Stimulated activated CD8-positive, alpha-beta memory T cell treated with anti-CD3 and anti-CD28 coated beads, Interleukin-15, amount 100 ng/mL, for 24 hours (primary cell): ENCODE data around the gene CMTM6.
A peak's percentile ranks its signal among the peaks of the same experiment; 100 is the strongest.
"Not testable (repeated sequence)": the region's sequence is repeated elsewhere in the genome, so short reads cannot be mapped to it uniquely, and the experiment has no call there.

Experiments
- DNase-seq: peaks from one replicate; pipeline ENCODE4 v3.0.0-alpha.2; 2020; ENCODE audit warnings: low read depth

CMTM6 gene

DNA sequence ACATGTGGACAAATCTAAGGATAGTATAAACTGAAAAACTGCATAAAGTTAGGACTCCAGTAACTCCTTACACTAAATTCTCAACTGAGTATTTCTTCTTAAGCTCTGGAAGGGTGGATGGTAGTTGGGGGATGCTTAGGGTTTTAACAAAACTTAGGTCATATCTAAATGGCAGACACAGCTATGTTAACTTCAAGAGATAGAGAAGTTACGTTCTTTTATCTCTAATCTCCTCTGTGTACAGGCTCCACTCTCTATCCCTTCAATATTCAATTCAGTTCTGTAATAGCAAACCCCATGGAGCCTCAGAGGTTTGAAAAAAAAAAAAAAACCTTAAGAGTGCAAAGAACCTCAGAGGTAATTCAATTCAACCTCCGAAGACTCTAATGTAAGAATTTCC, 3.1 kb downstream of the CMTM6 start:
- no peak for DNase-seq

DNA sequence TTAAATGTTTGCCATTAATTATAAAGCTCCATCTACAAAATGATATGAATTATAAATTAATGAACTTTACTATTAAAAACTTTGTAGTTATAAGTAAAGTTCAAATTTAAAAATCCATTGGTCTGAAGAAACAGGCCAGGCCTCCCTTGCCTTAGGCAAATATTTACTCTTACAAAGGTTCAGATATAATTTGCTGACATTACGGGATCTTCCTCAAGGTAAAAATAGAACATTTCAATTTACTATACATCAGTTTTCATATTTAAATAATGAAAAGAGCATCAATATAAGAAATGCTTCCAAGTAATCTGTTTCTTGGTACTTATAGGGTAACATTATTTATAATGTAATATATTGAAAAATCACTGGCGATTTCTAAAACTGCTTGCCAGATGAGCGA, 3.7 kb downstream of the CMTM6 start:
- DNase-seq, result no peak

DNA sequence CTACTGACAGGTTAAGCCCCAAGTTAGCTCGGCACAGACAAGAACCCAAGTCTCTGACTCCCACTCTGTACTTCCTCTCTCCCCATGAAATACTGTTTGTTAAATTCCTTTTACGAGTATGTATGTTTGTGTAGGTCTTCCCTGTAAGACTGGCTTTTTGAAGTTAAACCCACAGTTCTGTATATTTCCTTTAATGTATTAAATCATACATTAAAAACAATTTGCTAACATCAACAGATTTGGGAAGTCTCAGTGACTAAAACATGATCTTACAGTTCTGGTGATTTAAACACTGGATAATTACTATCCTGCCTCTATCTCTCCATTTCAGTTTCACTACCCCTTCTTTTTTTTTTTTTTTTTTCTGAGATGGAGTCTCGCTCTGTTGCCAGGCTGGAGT, 4.4 kb downstream of the CMTM6 start:
- no peak for DNase-seq

DNA sequence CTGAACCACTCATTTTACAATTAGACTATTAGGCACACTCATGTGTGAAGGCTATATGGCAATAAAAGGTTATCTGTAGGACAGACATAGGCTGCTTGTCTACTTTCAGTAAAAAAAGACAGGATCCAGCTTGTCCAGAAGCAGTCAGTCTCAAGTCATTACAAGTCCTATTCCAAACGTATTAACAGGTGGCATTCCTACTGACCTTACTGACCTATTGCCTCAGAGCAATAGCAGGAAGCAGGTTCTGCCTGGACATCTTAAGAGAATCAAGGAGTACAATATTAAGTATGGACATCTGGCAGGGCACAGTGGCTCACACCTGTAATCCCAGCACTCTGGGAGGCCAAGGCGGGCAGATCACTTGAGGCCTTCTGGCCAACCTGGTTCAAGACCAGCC, 7.0 kb downstream of the CMTM6 start:
- no peak for DNase-seq

GRCh38 chr3:32495085-32495484, 7.6 kb downstream of the CMTM6 start:
- no peak for DNase-seq

- no peak for DNase-seq
Measured at GRCh38 chr3:32493437-32494414, 8.9 kb downstream of the CMTM6 start.

DNA sequence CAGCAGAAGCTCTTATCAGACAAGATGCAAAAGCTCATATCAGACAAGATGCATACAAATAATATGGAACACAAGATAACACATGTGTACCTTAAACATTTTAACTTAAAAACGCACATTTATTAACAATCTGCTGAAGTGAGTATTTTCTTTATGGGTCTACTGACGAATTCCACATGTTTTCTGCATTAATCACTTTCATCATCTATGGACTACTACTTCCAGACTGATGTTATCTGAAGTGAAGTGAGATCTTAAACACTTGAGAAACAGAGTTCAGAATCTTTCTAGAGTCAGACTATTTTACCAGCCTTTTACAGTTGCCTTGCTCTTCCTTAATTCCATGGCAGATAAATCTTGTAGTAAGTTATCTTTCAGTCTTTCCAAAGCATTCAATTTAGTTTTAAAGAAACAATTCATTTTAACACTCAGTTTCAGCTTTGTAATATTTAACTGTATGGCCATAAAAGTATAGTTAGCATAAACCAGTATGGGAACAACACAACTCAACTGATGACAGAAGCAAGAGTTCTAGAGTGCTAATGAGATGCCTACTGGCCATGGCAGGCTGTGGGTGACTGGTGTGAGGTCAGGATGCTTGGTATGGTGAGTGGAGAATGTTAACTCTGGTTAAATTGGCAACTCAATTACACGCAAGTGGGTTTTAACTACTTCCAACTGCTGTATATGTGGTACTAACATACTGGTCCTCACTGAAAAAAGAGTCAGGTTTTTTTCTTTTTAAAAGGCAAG, 9.8 kb downstream of the CMTM6 start:
- no peak for DNase-seq

DNA sequence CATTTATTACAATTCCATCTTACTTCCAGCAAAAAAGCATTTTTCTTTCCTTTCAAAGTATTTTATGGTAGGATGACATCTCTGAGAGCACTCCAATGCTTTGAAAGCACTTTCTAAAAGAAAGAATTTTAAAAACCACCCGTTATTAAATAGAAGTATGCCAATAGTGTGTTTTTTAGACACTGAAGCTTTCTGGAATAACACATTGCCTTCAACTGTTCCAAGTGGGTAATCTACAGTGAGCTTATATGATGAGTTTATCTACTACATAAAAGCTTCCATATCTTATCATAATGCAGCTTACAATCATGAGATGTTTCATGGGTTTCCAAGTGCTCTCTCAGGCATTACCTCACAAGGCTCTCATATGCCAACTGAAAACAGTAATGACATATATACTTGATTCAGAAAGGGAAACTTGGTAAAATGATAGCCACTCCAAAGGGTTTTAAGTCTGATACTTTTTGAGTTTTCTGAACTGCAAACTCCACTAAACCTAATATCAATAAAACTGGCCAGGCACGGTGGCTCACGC, 14.1 kb downstream of the CMTM6 start:
- DNase-seq, result no peak

GRCh38 chr3:32487781-32488473, 14.7 kb downstream of the CMTM6 start:
- DNase-seq, result no peak

DNA sequence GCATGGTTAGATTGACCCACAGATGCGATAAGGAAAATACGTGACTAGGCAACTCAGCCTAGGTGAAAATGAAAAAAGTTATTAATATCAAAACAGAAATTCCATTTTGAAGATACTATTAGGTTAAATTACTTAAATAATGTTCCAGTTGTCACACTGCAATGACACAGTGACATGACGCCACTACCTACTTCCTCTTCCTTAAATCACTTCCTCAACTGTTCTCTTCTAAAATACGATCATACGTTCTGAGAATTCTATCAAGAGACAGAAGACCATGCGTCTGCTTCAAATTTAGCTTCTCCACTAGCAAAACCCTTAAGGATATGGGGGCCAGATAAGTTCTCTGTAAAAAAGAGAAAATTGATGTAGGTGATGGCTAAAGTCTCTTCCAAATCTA, 18.2 kb downstream of the CMTM6 start:
- no peak for DNase-seq

DNA sequence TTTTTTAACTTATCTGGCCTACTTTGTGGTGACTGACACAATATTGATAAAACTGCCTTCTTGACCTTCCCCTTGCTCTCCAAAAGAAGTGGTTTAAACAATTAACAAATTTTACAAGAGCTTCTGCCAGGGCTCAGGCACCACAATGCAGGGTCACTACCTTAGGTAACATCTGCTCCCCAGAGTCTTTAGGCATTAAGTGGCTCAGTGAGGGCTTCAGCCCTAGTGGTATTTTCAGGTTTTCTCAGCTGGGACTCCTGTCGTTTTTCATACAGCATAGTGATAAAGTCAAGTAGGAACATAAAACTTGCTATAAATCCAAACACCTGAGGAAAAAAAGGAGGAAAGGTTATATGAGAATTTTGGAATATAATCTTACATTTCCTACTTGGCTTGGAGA, 18.9 kb downstream of the CMTM6 start:
- no peak for DNase-seq

DNA sequence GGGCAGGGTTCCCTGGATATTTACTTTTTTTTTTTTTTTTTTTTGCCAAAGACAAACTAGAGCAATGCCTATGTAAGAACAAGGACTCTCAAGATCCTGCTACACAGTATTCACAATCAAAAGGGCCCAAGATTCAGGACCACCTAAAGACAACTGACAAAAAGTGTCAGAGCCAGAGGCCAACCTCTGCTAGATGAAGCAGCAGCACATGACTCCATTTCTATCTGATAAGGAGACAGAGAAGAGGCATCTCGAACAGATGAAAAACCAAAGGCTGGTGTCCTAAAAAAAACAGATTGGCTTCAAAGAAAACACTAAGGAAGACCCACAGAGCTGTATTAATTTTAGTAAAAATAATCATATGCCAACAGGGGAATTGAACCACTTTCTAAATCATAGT, 20.0 kb downstream of the CMTM6 start:
- DNase-seq, result no peak

GRCh38 chr3:32481791-32482631, 20.6 kb downstream of the CMTM6 start:
- DNase-seq, result no peak

GRCh38 chr3:32480604-32481003, 22.0 kb downstream of the CMTM6 start:
- no peak for DNase-seq

DNA sequence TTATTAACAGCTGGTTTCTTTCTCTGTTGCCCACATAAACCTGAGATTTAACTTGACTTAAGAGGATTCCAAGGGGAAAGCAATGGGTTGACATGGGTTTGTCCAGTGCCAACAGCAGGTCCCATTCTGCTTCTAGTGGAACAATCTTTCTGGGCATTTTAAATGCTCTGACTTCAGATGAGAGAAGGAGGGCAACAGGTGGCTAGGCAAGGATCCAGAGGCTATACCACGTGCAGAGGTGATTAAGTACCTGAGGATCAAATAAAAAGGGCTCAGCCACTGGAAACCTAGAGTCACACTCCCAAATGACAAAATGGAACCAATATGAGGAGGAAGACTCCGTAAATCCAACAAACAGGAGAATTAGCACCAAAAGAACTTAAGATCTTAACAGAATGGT, 28.5 kb downstream of the CMTM6 start:
- DNase-seq, result no peak

DNA sequence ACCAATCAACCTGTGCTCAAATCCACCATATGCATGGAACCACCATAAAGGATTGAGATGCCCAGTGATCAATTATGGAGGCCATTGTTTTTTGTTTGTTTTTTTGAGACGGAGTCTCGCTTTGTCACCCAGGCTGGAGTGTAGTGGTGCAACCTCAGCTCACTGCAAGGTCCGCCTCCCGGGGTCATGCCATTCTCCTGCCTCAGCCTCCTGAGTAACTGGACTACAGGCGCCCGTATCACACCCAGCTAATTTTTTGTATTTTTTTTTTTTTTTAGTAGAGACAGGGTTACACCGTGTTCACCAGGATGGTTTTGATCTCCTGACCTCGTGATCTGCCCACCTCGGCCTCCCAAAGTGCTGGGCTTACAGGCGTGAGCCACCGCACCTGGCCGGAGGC, 30.5 kb downstream of the CMTM6 start:
- DNase-seq, result not testable (repeated sequence)

- no peak for DNase-seq
Measured at GRCh38 chr3:32471246-32471645, 31.4 kb downstream of the CMTM6 start.

DNA sequence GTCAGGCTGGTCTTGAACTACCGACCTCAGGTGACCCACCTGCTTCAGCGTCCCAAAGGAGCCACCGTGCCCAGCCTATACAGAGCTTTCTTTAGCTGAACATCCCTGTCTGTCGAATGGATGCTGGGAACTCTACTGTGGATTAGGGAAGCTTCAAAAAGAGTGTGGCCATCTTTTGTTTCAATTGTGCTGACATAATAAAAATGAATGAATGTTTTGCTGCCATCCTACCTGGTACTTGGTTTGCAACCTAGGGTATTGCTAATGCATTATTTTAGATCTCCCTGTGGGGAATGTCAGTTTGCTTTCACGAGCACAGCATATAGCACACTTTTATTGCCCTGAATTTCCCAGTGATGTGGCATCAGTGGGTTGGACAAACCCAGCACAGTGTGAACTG, 32.3 kb downstream of the CMTM6 start:
- DNase-seq, result no peak

DNA sequence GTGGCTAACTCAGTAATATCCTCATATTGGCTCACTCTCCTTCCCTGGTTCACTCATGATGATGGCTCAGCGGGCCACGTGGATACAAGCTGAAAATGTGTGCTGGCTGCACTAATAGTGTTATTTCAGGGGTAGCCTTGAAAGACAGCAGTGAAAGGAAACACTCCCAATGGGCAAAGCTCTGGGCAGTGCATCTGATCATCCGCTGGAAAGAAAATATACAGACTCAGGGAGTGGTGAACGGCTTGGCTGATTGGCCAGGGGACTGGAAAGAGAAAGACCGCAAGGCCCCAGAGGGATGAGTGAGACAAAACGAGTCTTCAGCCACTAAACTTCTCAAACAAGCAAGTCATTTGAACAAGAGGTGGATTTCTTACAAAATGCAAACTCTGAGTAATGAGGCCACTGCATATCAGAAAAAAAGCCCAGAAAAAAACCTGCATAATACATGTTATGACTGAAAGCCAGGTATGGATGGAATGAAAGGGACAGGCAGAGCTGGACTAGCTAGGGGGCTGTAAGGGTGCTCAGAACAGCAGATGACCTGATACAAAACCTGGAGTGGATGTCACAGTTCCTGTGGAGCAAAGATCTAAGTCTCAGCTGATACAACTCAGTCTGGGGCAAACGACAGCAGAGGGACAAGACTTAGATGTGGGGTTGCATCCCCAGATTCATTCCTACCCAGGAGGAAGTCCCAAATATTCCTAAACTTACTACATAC, 33.3 kb downstream of the CMTM6 start:
- no peak for DNase-seq

DNA sequence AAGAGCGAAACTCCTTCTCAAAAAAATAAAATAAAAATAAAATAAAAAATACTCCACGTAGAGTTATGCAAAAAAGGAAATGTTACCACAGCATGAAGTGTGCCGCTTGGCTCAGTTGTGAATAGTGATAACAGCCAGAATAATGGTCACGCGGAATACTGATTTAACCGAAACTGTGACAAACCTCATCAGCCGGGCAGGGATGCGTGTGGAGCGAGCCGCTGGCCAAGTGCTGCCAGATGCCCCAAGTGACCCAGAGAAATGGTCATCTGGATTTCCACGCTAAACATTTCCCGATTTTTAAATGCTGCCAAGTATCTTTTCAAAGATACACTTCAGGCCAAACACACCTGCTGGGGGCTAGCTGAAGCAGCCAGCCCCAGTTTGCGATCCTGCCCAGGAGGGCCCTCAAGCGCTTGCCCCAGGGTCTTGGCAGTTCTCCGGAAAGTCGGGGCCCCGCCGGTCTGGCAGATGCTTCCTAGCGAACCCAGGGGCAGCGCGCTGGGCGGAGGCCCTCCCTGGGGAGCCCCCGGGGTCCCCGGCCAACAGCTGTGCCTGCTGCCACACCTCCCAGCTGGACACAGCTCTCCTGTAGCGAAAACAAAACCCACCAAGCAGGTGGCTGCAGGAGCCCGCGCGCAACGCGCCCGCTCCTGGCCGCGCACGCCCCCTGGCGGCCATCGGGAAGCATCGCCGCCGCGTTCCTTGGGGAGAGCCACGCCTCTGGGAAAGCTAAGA, 35.1 kb downstream of the CMTM6 start:
- DNase-seq, result peak; percentile 71
